ENCODE data around the gene CDH26.

CDH26 gene

DNA sequence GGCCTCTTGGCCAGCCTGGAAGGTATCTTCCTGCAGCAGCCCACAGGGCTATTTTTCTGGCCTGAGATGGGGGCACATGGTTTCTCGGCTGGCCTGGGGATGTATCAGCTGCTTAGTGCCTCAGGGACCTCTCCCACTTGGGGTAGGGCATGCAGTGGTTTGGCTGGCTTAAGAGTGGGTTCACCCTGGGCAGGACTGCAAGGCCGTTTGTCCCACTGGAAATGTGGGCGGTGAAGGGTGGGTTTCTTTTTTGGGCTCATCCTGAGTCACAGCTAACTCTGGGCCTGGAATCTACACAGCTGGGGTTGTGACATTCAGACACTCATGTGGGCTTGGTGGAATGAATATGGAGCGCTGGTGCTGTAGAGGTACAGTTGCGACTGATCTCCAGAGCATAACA lies 62.0 kb downstream of the CDH26 start:
- no peak for DNase-seq

DNA sequence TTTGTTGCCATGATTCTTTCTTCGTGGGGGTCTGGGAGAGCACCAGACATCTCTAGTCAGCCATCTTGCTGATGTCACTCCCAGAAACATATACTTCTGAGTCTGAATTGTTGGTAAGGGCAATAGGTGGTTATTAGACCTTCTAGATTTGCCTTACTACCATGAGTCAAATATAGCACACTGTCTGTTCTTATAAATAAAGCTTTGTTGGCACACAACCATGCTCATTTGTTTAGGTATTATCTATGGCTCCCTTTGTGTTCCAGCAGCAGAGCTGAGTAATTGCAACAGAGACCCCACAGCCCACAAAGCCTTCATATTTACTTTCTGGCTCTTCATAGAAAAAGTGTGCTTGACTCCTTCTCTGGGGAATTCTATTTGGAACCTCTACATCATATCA lies 62.9 kb downstream of the CDH26 start:
- no peak for DNase-seq

DNA sequence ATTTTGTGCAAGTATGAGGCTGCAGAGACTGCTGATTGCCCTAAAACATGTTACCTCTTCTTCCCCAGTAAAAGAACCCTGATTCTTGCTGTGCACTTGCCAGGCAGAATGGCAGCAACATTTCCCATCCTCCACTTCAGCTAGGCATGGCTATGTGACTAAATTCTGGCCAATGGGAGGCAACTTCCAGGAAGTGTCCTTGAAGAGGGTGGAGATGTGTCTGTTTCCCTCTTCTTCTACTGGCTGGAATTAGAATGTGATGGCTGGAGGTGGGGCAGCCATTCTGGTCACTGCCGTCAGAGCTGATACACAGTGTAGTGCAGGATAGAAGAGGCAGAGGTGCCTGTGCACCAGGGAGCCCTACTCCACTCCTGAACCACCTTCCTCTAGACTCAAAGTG lies 64.6 kb downstream of the CDH26 start:
- DNase-seq = no peak

DNA sequence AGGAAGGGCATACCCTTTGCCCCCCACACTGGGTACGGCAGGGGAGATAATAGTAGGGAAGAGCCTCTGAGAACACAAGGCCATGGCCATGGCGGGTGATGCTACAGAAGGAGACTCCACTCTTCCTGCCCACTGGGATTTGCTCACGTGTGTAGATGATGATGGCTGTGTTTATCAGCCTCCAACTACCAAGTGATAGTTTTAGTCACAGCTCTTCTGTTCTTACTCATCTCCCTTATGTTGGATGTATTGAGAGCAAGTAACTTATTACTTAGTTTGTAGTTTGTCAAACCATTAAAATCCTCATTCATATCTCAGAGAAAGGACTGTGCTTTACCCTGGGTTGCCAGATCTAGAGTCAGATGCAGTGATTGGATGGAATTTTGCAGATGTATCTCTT lies 66.0 kb downstream of the CDH26 start:
- no peak for DNase-seq

DNA sequence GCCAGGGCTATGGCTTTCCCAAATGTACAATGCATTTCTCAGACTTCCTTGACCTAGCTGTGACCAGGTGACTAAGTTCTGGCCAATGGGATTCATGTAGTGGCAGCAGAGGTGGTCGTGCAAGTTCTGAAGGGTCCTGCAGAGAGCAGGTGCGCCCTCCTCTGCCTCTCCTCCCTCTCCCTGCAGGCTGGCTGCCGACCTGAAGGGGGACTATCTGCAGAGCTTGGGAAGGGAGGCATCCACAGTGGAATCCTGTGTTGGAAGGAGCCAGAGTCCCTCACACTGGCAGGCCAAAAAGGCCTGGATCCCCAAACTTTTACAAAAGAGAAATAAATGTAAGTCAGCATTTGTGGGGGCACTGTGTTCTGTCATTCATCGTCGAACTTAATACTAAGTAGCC lies 66.6 kb downstream of the CDH26 start:
- no peak for DNase-seq

DNA sequence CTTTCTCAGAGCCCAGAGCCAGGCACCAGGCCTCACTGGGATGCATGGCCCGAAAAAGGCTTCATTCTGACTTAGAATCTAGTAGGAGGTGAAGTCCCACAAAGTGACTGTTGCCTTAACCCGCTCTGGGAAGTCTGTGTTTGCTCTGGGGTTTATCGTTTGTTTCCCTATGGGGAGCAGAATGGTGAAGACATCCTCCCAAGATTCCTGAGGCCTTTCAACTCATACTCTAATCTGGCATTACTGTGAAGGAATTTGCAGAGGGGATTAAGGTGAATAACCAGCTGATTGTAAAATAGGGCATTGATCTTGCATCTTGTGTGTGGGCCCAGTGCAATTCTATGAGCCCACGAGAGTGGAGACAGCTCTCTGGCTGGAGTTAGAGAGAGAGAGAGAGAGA lies 67.8 kb downstream of the CDH26 start:
- DNase-seq = no peak

DNA sequence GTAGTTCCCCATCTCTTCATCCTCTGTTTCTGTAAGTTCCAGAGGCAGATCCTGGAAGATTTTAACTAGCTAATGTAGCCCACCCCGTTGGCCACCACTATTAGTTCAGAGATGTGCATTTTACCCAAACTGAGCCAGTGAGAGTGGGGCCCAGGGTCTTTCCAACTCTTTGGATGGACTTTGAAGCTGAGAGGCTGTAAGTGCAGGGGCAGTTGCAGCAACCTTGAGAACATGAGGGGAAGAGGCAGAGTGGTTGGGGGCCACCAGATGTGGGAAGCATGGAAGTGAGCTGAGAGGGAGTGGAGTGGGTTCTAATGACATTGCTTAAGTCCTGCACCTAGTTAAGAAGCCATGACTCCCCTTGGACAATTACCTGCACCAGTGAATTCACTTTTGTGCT lies 72.2 kb downstream of the CDH26 start:
- no peak for DNase-seq

DNA sequence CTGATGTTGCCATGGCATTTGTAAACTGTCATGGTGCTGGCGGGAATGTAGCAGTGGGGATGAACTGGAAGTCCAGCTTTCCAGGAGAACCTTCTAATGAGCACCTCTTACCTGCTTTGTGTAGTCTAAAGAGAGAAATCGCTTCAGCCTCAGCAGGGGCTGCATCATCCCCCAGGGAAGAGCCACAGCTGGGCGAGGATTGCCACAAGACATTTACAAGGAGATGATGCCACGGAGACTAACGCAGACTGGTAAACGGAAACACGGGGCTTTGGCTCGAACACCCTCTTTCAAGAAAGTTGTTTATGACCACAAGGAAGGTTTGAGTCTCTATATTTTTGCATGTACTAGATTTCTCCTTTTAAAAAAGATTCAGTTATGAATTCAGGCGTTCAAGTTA lies 72.9 kb downstream of the CDH26 start:
- no peak for DNase-seq

DNA sequence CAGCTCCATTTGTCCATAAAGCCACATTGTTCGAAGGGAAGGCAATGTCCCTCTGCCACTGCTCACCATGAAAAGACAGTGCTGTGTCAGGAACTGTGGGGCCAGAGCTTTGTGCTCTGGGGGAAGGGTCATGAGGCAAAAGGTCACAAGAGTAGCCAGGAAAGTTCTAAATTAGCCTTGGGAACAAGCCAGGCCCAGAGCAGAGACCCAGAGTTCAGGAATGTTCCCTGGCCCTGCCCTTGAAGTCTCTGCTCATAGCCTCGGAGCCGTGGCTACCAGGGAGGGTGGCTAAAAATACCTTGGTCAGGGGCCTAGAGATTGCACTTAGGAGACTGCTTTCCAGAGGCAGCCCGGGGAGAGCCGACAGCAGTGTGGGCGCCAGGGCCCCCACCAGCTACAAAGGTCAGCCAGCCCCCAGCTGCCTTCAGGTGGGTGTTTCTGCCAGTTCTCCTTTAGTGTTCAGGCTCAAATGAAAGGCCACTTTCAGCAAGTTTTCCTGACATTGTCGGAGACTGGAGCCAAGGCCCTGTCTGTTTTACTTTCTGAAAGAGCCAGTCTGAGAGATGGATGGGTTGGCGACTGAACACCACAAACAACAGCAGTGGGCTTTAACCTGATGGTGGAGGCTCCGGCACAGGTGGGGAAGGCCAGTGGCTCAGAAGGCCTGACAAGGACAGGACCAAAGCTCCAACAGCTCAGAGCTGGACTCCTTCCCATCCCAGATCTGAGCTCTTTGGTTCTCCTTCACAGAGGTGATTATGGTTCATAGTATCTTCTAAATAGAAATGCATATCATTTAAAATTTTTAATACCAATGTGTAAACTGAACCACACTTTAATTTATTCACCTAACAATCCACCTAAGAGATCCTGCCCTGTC lies 76.2 kb downstream of the CDH26 start:
- DNase-seq = no peak

DNA sequence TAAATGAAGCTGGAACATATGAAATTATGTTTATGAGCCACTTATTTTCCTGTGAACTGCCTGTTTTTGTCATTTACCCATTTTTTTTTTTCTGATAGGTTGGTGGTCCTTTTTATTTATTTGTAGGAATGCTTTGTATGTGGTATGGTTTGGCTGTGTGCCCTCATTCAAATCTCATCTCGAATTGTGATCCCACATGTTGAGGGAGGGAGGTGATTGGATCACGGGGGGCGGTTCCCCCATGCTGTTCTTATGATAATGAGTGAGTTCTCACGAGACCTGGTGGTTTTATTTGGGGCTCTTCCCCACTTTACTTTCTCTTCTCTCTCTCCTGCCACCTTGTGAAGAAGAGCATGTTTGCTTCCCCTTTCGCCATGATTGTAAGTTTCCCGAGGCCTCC lies 77.3 kb downstream of the CDH26 start:
- no peak for DNase-seq

DNA sequence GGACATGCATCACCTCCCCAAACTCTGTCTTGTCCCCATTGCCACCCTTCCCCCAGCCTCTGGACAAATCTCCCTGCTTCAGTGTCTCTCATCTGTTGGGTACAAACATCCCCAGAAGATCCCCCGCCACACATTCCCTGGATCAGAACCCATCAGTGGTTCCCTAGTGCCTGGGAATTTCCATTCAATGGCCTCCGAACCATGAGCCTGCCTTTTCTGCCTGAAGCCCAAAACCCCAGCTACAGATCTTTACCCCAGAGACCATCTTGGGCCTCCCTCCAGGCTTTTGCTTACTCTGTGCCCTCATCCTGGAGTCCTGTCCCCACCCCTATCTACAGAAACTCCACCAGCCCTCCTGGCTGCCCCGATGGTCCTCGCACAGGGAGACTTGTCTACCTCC lies 78.1 kb downstream of the CDH26 start:
- no peak for DNase-seq

DNA sequence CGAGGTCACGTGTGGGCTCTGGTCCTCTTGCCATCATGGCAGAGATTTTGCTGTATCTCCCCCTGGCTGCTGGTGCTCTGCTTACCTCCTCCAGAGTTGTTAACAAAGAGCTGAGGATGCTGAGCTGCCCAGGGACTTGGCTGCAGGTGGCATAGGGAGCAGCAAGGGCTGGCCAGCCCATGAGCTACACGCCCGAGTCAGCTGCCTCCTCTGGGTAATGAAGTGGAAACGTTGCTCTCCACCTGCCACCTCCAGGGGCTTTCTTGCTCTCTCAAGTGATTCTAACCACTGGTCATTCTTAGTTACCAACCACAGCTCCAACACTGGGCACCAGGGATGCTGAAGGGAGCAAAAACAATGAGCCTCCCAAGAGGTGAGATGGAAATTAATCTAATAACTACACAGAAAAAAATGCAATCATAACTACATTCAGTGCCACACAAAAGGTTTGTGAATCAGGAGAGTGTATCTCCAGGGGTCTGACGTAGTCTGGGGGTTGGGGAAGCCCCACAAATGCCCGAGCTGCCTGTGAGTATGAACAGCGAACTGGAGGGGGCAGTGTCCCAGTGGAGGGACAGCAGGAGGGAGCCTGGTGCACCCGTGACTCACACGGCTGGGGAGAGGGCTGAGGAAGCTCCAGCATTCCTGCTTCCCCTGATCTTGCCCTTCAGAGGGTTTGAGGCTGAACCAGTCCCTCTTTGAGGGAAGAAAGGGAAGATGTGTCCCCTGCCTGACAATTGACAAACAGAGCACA lies 78.7 kb downstream of the CDH26 start:
- no peak for DNase-seq

DNA sequence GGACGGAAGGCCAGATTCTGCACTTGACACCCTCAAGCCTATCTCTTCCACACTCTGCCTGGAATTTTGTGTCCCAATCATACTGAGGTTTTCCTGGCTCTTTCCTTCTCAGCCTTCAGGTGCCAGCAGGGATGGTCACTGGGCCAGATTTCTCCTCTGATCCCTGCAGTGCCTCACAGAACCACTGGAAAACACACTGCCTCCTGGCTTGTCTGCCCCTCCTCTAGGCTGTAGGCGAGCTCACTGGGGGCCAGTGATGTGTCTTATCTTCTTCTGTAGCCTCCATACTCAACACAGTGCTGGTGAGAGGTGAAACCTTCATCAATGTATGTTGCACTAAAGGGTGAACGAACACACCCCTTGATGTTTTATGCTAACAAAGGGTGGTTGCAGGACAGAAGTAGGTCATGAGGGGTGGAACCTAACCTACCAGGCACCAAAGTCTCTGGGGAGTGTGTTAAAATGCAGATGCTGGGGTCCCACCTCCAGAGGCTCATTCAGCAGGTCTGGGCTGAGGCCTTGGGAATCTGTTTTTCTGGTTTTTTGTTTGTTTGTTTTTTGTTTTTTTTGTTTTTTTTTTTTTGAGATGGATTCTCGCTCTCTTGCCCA lies 80.3 kb downstream of the CDH26 start:
- no peak for DNase-seq

DNA sequence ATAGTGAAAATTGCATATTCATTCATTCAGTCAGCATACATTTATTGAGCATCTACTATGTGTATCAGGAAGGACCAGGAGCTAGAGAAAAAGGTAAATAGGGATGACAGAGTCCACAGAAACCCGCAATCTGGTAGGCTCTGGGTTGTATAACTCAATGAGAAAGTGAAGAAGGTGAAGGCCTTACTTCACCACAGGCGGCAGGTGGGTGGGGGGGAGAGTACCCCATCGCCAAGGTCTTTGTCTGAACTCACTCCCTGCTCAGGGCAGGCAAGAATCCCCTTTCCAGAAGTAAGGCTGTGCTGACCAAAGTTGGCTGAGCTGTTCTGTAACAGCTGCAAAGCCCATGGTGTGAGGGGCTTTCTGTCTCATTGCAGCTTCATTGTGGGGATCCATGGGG lies 81.3 kb downstream of the CDH26 start:
- DNase-seq = no peak

DNA sequence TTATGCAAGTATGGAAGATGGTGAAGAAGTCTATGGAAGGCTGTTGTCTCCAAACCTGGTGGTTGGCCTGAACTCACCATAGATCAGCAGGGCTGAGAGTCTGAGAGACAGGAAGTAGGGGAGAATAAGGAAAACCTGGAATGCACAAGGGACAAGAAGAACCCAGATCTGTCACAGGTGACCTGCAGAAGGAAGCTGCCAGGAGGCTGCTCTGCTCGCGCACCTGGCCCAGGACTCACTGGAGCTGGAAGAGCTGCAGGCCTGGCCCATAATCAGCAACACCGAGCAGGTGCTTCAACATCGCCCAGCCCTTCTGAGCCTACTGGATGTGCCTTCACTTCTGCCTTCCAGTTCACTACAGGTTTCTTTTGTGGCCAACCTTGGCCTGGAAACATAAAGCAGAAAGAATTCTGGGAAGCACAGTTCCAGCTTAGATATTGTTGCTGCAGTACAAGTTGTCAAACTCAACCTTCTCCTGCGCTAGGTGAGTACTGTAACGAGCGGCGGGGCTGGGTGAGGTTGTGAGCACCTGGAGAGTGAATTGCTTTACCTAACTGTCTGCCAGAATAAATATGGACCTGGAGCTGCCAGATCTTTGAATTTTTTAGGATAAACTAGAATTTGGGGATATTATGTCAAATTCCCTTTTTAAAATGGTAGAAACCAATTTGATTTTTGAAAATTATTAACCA lies 82.4 kb downstream of the CDH26 start:
- DNase-seq = no peak

DNA sequence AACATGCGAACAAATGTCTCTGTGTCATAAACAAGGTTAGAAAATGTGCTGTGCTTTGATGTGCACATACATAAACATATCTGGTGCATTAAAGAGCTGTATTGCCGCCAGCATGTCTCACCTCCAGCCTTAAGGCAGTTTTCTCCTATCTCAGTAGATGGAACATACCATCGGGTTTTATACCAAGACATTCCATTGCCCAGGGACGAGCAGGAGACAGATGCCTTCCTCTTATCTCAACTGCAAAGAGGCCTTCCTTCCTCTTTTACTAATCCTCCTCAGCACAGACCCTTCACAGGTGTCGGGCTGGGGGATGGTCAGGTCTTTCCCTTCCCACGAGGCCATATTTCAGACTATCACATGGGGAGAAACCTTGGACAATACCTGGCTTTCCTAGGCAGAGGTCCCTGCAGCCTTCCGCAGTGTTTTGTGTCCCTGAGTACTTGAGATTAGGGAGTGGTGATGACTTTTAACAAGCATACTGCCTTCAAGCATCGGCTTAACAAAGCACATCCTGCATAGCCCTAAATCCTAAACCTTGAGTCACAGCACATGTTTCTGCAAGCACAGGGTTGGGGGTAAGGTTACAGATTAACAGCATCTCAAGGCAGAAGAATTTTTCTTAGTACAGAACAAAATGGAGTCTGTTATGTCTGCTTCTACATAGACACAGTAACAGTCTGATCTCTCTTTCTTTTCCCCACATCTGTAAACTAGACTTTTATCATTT lies 83.4 kb downstream of the CDH26 start:
- peak; percentile 2 for DNase-seq

DNA sequence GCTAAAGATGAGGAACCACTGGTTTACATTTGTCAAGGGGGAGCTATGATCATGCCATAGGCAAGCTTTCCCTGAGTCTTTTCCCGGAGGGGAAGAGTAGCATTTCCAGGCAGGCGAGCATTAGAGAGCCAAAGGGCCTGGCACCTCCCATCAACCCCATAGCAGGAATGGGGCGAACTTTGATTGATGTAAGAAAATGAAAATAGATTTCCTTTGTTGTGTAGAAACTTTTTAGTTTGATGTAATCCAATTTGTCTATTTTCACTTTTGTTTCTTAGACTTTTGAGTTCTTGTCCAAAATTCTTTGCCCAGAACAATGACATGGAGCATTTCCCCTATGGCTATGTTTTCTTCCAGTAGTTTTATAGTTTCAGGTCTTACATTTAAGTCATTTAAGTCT lies 85.2 kb downstream of the CDH26 start:
- no peak for DNase-seq

DNA sequence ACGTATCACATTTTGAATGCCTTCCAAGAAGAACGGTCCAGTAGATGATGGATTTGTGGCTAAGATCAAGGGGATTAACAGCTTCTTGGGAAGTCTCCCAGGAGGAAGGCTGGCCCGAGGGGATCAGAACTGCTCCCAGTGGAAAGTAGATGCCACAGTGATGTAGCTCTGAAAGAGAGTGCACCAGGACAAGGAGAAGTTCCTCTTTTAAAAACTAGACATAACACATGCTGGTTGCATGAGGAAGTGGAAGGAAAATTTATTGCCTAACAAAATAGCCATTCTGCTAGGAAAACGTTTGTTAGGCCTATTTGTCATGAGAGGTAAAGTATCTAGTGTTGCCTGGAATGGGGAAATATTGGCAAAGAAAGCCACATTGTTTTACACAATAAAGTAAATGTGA lies 87.8 kb downstream of the CDH26 start:
- peak; percentile 56 for DNase-seq

DNA sequence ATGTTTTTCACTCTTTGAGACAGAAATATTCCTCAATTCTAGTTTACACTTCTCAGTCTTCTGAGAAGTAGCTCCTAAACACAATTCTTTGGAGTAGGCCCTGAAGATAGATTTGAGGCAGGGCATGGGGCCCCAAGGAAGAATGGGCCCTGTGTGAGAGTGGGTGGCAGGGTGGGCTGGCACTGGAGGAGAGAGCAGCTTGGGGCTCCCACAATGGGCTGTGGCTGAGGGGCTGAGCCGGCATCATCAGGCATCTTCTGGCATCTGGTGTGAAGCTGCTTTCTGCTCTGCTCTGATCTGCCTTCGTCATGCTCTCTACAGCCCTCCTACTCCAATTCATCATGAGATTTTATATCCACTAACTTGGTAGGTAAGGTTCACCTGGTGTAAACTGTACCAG lies 88.2 kb downstream of the CDH26 start:
- no peak for DNase-seq

DNA sequence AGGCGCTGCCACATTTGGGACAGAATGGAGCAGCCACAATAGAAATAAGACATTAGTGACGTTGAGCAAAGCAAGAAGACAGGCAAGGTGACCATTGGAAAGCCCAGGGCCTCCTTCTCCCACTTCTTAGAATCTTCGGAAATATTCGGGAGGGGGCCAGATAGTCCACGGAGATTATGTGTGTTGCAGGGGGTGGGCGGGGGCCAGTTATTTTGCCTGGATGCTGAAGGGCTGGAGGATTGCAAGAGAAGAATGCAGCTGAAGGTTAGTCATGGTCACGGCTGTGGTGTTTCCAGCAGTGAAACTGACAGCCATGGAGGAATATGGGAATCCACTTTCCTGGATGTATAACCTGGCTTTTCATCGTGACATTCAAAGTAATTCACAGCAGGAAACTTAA lies 88.6 kb downstream of the CDH26 start:
- no peak for DNase-seq

DNA sequence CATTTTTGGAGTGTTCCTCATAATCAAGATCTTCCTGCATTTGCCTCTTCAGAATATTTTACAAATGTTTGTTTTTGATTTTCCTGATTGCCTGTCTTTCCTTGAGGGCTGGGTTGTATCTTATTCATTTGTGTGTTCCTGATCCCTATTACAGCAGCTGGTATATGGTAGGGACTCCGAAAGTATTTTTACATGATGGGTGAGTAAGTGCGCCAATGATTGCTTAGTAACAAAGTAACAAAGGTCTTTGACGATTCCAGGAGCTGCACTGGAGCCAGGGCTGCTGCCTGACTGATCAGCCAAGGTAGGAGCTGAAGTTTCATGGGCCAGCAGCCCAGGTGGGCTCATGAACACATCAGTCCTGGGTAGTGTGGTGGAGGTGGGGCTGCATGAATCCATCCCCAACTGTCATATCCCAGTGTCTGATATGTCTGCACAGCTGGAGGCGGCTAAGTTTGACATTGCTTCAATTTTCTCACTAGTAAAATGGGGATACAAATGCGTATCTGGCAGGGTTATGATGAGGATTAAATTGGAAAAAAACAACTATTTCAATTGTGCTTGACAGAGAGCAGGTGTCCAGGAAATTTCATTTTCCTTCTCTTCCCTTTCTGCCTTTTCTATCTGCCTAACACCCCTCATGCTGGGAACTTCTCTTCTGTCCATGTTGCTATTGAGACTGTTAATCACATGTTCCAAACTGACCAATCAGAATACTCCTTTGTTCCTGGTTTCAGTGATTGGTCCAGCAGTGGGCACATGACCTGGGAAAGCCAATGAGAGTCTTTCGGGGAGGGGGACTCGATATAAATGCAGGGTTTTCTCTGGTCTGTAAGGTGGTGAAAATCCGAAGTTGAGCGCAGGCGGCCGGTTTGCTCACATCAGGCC lies 90.7 kb downstream of the CDH26 start:
- no peak for DNase-seq

DNA sequence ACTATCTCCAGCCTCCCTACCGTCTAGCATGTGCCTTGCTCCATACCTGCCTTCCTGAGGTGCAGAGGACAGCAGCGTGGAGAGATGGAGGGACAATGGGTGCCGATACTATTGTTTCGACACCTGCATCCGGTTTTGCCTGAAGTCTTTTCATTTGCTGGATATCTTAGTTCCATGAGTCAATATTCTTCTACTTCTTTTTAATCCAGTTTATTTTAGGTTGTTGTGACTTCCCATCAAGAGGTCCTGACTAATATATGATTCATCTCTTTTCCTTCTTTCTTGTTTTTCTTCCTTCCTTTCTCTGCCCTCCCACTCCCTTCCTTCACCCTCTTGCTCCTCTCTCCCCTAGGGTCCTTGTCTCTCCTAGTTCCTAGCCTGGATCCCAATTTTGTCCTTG lies 91.4 kb downstream of the CDH26 start:
- DNase-seq = no peak

Measured in KG1 (cell line).